Gastroesophageal sphincter (tissue), 4 donors: ENCODE measurements around the gene HSPB8. TPM values are rescaled to one million over a fixed set of nuclear protein-coding genes. Genes with fewer than 3 reads are reported as not detected.

Experiments used
- ATAC-seq: fragments of 150-250 bp; one replicate; pipeline ENCODE4 v1.9.1; 2016; ENCODE audit warnings: mild to moderate bottlenecking, moderate library complexity
- H3K27ac ChIP-seq, 4 donors: fragments of 200-600 bp; sonication (generic) in 3 of 4; 1 replicate in 3 of 4; 2 replicates in 1 of 4; pipeline ENCODE4 v1.5.1; 2016 to 2019
- H3K27me3 ChIP-seq: fragments of 200-600 bp; sonication (generic); one replicate; pipeline ENCODE4 v1.5.1; 2019
- H3K36me3 ChIP-seq, 2 donors: fragments of 200-600 bp; sonication (generic); one replicate each; pipeline ENCODE4 v1.5.1; 2019; ENCODE audit warnings: control low read depth in 1 of 2
- H3K4me1 ChIP-seq, 3 donors: fragments of 200-600 bp; sonication (generic); 1 replicate in 2 of 3; 2 replicates in 1 of 3; pipeline ENCODE4 v1.5.1; 2016 to 2019; ENCODE audit warnings: control low read depth in 2 of 3
- H3K4me3 ChIP-seq, 2 donors: fragments of 200-600 bp; sonication (generic); one replicate each; pipeline ENCODE4 v1.5.1; 2019; ENCODE audit warnings: mild to moderate bottlenecking in 1 of 2, moderate library complexity in 1 of 2
- H3K9me3 ChIP-seq, 3 donors: fragments of 200-600 bp; sonication (generic); one replicate each; pipeline ENCODE4 v1.5.1; 2017 to 2019; ENCODE audit warnings: control low read depth in 2 of 3
- EP300 ChIP-seq: sonication (generic); formaldehyde crosslinking; IDR thresholded peaks from one replicate; pipeline ENCODE4 v1.6.1; 2017; ENCODE audit warnings: antibody characterized with exemption, mild to moderate bottlenecking
- POLR2A ChIP-seq, 2 donors: fragments of 450-650 bp; IDR thresholded peaks; one replicate each; pipeline ENCODE4 v1.6.1; 2017; ENCODE audit warnings: antibody characterized with exemption in 2 of 2, mild to moderate bottlenecking in 2 of 2, moderate library complexity in 1 of 2
- POLR2AphosphoS5 ChIP-seq: sonication (generic); formaldehyde crosslinking; IDR thresholded peaks from one replicate; pipeline ENCODE4 v1.6.1; 2017; ENCODE audit warnings: antibody characterized with exemption
- WGBS, 2 donors: methylation state at CpG; one replicate each; pipeline ENCODE4 v1.1.5; 2018; ENCODE audit warnings: low coverage in 1 of 2; 5-methylcytosine and 5-hydroxymethylcytosine counted together
- total RNA-seq, 4 donors: library from RNA; depleted of rRNA; stranded (reverse); fragments of >200 nt; gene quantifications; one replicate each; pipeline ENCODE4 v1.1.0, GENCODE V29; 2016
- TF ChIP-seq, protein P1 (sequence below), 4 experiments: fragments of 200-600 bp in 2 of 4; fragments of 450-650 bp in 2 of 4; sonication (generic) in 1 of 4; IDR thresholded peaks; one replicate each; pipeline ENCODE4 v1.5.1; 2017 to 2019; ENCODE audit warnings: antibody characterized with exemption in 4 of 4, mild to moderate bottlenecking in 2 of 4, moderate library complexity in 2 of 4

Gene HSPB8
- total RNA-seq, 4 donors from 2014 or later, result 389 to 508 (median 448) TPM

DNA sequence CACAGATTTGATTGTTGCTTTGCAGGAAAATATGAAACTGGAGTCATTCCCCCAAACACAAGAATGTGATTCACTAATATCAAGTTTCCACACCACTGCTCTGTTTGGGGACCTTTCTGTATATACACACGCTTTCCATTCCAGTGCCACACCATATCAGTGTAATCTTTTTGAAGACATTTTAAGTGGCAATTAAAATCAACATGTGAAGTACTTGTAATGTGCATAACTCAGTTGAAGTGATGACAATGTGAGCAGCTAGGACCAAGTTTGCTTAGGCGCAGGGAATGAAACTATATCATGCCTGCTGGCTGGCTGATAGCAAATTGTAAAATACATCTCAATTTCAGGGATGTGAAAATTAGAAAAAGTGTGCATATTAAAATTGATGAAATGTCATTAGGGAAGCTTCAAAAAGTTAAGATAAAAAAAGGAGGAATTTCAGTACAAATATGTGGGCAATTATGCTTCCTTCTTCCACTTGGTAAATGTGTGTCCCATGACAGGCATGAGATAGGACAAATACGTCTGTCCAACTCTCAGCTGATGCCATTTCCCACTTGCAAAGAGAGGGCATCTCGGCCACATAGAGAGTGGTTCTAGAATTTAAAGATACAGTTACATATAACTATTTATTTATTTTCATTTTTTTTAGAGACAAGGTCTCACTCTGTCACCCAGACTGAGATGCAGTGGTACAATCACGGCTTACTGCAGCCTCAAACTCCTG is 43.7 kb downstream of the HSPB8 start:
- 60 to 71% methylated on average over 4 of the region's 5 CpGs for WGBS, 2 donors
- H3K4me1 ChIP-seq, result no peaks in the 10 kb centered on the region
- H3K9me3 ChIP-seq, result no peaks in the 10 kb centered on the region
- no peak for ATAC-seq
- no peak overlapping the region for H3K27ac ChIP-seq
- H3K36me3 ChIP-seq, result no peaks in the 10 kb centered on the region
- TF ChIP-seq EP300 (no peak), POLR2AphosphoS5 (no peak), POLR2A (IDR thresholded peaks at IDR 0.05) (no peak)
- TF ChIP-seq, protein P1, sequence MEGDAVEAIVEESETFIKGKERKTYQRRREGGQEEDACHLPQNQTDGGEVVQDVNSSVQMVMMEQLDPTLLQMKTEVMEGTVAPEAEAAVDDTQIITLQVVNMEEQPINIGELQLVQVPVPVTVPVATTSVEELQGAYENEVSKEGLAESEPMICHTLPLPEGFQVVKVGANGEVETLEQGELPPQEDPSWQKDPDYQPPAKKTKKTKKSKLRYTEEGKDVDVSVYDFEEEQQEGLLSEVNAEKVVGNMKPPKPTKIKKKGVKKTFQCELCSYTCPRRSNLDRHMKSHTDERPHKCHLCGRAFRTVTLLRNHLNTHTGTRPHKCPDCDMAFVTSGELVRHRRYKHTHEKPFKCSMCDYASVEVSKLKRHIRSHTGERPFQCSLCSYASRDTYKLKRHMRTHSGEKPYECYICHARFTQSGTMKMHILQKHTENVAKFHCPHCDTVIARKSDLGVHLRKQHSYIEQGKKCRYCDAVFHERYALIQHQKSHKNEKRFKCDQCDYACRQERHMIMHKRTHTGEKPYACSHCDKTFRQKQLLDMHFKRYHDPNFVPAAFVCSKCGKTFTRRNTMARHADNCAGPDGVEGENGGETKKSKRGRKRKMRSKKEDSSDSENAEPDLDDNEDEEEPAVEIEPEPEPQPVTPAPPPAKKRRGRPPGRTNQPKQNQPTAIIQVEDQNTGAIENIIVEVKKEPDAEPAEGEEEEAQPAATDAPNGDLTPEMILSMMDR (IDR thresholded peaks at IDR 0.05), result no peak
- H3K4me3 ChIP-seq, result no peak overlapping the region
- H3K27me3 ChIP-seq, result no peaks in the 10 kb centered on the region

DNA sequence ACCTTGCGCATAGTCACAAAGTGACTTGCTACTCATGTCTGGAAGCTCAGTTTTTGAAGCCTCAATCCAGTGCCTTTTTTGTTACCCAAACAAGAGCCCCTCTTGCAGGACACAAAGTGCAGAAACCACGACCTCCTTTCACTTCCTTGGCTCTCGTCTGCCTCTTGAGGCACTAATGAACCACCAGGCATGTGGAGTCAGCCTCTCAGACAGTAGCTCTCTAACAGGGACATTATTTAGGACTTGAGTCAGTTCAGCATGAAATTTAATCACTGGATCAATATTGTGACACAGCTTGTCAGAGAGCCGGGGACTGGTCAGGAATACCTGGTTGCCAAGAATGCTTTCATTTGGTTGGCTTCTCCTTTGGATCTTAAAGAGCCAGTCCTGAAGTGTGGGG is 46.7 kb downstream of the HSPB8 start:
- 47 to 100% methylated on average over 1 to 3 of the region's 4 CpGs for WGBS, 2 donors
- Histone ChIP-seq H3K27me3 (no peaks in the 10 kb centered on the region), H3K36me3 (no peaks in the 10 kb centered on the region), H3K4me3 (no peak overlapping the region), H3K9me3 (no peaks in the 10 kb centered on the region), H3K4me1 (no peaks in the 10 kb centered on the region), H3K27ac (no peak overlapping the region)
- no peak for TF ChIP-seq POLR2A (IDR thresholded peaks at IDR 0.05)
- no peak for TF ChIP-seq EP300
- ATAC-seq, result no peak

DNA sequence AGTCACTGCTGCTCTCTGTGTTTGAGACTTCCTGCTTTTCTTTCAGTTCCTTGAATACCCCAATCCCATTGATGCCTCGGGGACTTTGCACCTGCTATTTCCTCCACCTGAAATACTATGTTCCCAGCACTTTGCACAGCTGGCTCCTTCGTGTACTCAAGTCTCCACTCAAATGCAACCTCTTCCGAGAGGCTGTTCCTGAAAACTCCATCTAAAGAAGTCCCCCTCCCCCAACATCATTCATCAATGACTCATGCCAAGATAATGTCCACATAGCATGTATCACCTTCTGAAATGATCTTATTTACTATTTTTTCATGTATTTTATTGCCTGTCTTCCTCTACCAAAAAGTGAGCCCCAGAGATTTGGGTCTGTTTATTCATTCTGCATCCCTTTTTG is 48.6 kb downstream of the HSPB8 start:
- H3K27me3 ChIP-seq, result no peaks in the 10 kb centered on the region
- H3K4me3 ChIP-seq, result no peak overlapping the region
- no peak overlapping the region for H3K27ac ChIP-seq
- H3K36me3 ChIP-seq, result no peaks in the 10 kb centered on the region
- TF ChIP-seq POLR2A (IDR thresholded peaks at IDR 0.05) (no peak), EP300 (no peak), POLR2AphosphoS5 (no peak)
- TF ChIP-seq, protein P1 (IDR thresholded peaks at IDR 0.05), result no peak
- H3K9me3 ChIP-seq, result no peaks in the 10 kb centered on the region
- no peaks in the 10 kb centered on the region for H3K4me1 ChIP-seq
- WGBS, 2 donors, result 68 to 85% methylated on average over 3 of the region's 3 CpGs
- no peak for ATAC-seq

DNA sequence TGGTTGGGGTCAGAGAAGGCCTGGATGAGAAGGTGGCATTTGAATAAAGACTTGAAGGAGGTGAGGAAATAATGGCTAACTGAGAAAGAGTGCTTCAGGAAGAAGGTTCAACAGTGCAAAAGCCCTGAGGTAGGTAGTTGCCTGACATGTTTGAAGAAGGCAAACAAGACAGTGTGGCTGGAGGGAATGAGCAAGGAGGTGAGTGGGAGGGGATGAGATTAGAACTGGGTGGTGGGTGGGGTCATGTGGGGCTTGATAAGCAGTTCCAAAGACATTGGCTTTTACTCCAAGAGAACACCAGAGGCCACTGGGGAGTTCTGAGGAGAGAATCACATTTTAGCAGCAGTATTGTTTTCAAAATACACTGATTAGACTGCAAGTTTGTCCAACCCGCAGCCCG is 50.5 kb downstream of the HSPB8 start:
- no peak for ATAC-seq
- Histone ChIP-seq H3K36me3 (no peaks in the 10 kb centered on the region), H3K9me3 (no peaks in the 10 kb centered on the region), H3K4me3 (no peak overlapping the region), H3K27me3 (no peaks in the 10 kb centered on the region), H3K4me1 (no peaks in the 10 kb centered on the region), H3K27ac (no peak overlapping the region)
- TF ChIP-seq POLR2AphosphoS5 (no peak), POLR2A (IDR thresholded peaks at IDR 0.05) (no peak), EP300 (no peak)
- TF ChIP-seq, protein P1 (IDR thresholded peaks at IDR 0.05), result no peak
- WGBS, 2 donors, result 92 to 100% methylated on average over 2 of the region's 2 CpGs

DNA sequence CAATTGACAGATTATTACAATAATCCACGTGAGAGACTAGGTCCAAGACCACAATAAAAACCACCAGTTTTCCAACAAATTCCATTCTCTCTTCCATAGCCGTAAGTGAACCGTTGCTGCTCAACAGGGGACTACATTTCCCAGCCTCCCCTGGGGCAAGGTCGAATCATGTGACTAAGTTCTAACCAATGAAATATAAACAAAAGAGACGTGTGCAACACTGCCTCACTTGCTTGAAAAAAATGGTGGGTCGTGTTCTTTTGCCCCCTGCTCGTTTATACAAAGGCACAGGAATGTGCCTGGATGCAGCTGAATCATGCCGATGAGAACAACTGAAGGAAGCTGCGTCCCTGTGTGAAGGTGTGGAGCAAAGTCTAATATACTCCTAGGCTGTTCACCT is 51.1 kb downstream of the HSPB8 start:
- Histone ChIP-seq H3K36me3 (no peaks in the 10 kb centered on the region), H3K27me3 (no peaks in the 10 kb centered on the region), H3K27ac (no peak overlapping the region), H3K4me1 (no peaks in the 10 kb centered on the region), H3K4me3 (no peak overlapping the region), H3K9me3 (no peaks in the 10 kb centered on the region)
- TF ChIP-seq, protein P1 (IDR thresholded peaks at IDR 0.05), result no peak
- no peak for TF ChIP-seq POLR2AphosphoS5
- no peak for TF ChIP-seq POLR2A (IDR thresholded peaks at IDR 0.05)
- no peak for TF ChIP-seq EP300
- peak; percentile 76 for ATAC-seq
- WGBS, 2 donors, result 22 to 29% methylated on average over 8 of the region's 9 CpGs
